NCI-H2029 treated with DMSO at 0.1 percent for 48 hours (cell line): ENCODE measurements around the gene WWOX.

ENCODE experiments used
- DNase-seq: peaks from one replicate; lab custom pipeline; 2025; lab: John Stamatoyannopoulos, UW

The WWOX gene

GRCh38 chr16:78955206-78955605, 855.8 kb downstream of the WWOX start:
- no peak for DNase-seq

DNA sequence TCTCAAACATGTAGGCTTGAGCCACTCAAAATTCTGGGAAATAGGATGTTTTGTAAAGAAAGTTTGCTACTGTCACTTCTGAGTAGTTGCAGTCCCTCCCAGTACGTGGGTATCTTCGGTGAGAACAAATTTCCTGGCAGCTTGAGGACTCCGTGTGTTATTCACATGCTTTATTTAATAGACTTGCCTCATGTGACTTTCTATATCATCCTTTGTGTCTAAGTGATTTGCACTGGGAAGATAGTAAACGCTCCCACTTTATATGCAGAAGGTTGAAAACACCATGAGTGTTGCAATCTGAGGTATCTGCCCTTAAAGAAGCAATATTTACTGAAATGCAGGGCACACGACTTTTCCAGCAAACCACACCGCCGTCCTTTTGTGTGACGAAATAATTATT, 857.4 kb downstream of the WWOX start:
- no peak for DNase-seq

- no peak for DNase-seq
Measured at GRCh38 chr16:78957317-78958100, 858.1 kb downstream of the WWOX start.

- DNase-seq, result no peak
Measured at GRCh38 chr16:78961464-78961863, 862.0 kb downstream of the WWOX start.

DNA sequence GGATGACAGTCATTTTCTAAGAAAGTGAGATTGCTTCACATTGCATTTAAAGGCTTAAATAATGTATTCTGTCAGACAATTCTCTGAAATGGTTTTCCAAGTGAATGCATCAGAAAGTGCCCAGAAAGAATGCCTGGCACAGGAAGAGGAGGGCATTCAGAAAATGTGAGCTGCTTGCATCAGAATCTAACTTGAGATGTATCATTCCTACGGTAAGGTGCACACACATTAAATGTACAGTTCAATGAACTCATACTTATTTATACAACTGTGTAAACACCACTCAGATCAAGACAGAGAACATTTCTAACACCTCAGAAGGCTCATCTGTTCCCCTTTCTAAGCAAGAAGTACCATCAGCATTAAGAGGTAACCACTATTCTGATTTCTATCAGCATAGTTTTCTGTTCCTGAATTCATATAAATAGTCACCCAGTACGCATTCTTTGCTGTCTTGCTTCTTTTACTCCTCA, 863.0 kb downstream of the WWOX start:
- DNase-seq, result no peak

DNA sequence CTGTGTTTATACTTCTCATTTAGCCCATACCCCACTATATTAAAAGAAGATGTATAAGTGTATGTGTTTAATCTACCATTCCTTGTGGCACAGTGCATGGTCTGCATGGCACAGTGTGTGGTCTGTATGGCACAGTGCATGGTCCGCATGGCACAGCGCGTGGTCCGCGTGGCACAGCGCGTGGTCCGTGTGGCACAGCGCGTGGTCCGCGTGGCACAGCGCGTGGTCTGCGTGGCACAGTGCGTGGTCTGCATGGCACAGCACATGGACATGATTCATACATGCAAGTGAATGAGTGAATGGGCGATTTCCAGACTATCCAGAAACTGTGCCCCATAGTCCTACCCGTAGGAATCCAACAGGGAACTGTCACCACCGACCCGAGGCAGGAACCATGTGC, 868.5 kb downstream of the WWOX start:
- no peak for DNase-seq

DNA sequence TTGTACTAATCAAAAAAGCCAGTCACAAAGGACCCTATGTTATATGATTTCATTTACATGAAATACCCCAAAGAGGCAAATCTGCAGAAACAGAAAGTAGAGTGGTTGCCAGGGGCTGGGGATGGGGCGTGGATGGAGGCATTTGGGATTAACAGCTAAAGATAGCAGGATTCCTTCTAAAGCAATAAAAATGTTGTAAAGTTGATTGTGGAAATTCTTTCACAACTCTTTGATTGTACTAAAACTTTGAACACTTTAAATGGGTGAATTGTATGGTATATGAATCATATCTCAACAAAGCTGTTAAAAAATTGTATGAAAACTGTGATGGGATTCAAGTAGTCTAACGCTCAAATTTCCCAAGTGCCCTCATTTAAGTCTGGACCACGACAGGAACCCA, 870.3 kb downstream of the WWOX start:
- no peak for DNase-seq

DNA sequence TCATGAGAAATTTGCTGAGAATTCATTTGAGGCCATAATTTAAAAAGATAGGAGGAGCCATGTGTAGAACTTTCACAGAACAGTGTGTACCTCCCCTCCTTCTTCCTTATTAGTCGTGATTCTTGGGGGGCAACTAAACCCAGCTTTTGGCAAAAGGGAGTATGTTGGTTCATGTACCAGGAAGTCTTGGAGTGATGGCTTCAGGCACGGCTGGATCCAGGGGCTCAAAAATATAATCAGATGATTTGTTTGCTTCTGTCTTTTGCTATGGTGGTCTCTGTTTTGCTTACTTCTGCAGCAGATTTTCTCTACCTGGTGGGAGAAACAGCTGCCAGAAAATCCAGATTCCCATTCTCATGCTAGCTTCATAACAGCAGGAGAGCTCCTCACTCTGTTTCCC, 871.2 kb downstream of the WWOX start:
- no peak for DNase-seq

- no peak for DNase-seq
Measured at GRCh38 chr16:78972006-78972405, 872.6 kb downstream of the WWOX start.

- no peak for DNase-seq
Measured at GRCh38 chr16:78972986-78973385, 873.5 kb downstream of the WWOX start.

- no peak for DNase-seq
Measured at GRCh38 chr16:78976212-78976611, 876.8 kb downstream of the WWOX start.

DNA sequence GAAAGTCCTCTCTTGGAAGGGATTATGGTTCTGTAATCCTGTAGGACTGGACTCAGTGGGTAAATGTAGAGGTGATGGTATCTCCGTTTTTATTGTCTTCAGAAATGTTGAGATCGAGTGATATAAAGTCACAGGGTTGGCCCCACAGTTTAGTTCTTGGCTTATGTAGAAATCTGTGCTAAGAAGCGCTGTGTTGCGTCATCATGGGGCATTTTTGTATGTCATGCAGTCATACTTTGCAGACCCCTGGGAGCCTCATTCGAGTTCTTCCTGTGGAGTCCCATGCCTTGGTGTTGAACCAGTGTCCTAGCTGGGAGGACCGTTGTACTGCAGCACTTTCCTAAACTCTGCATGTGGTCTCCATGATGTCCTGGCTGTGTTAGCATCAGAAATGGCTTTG, 881.4 kb downstream of the WWOX start:
- DNase-seq, result no peak

- DNase-seq, result no peak
Measured at GRCh38 chr16:78982096-78982744, 882.8 kb downstream of the WWOX start.

DNA sequence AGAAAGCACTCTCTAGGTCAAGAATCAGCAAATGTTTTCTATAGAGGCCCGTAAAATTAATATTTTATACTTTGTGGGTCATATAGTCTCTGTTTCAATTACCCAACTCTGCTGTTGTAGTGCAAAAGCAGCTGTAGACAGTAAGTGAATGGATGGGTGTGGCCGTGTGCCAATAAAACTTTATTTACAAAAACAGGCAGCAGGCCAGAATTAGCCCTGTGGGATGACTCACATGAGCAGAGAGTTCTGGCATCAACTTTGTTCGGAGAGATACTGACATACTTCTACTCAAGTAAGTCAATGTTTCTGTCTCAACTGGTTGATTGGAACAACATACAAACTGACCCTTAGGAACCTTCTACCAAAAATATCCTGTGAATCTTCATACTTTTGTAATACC, 884.9 kb downstream of the WWOX start:
- DNase-seq, result no peak

DNA sequence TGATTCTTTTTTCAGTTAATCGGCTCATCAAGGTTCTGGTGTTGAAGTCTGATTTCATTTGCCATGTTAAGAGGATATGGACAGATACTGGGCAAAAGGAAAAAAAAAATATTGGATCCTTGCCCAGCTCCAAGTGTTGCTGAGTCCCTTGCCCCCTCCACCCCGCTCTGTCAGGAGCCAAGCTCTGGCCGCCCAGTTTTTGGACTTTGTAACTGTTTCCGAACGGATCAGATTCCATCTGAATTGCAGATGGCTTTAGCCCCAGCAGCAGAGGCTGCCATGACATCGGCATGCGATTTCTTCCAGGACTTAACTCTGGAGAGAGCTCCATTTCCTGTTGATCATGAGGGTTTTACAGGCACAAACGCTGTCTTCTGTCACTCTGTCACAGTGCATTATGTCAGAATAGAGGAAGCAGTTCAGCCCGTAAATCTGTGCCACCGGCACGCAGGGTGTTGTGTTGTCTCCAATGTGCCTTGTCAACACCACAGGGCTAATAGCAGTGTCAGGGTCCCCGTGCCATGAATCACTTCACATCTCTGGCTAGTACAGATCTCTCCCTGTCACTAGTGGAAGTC, 885.5 kb downstream of the WWOX start:
- DNase-seq, result no peak

- no peak for DNase-seq
Measured at GRCh38 chr16:78985716-78986605, 886.5 kb downstream of the WWOX start.

DNA sequence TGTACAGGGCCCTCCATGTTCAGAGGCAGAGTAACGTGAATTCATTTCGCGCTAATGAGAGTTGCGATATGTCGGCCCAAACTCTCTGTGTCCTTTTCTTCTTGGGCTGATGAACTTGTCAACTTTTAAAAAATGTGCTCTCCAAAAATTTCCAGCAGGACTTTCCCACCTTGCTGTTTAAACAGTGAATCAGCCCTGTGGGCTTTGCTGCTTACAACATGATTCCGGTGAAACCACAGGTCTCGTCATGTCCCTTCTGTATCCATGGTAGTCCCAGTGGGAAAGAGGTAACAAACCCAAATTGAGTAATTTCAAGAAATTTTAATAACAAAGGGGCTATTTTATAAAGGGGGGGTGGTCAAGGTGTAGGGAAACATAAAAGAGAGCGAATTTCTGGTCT, 888.2 kb downstream of the WWOX start:
- DNase-seq, result no peak

DNA sequence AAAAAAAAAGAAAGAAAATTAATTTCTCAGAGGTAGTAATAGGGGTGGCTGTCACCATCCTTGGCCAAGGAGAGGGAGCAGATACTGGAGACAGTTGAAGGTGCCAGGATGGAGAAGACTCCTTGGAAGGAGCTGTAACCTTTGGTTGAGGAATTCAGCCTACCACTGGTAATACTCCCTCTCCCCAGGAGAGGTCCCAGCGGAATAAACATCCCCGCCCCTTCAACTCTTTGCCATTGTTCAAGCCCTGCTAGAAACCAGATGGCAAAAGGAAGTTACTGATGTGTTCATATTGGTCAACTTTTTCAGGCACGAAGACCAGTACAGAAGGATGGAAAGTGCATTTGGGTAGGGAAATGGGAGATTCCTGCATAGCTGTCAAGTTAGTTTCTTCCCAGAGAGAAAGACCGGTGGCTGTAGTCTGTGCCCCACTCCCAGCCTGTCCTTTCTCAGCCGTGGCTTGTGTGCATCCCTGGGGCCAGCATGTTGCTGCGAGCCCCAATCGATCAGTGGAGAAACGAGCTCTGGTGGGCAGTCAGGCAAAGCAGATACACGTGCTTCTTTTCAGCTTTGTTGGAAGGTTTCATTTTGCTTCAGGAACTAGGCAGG, 889.0 kb downstream of the WWOX start:
- DNase-seq, result no peak

GRCh38 chr16:78990309-78990701, 890.9 kb downstream of the WWOX start:
- no peak for DNase-seq

DNA sequence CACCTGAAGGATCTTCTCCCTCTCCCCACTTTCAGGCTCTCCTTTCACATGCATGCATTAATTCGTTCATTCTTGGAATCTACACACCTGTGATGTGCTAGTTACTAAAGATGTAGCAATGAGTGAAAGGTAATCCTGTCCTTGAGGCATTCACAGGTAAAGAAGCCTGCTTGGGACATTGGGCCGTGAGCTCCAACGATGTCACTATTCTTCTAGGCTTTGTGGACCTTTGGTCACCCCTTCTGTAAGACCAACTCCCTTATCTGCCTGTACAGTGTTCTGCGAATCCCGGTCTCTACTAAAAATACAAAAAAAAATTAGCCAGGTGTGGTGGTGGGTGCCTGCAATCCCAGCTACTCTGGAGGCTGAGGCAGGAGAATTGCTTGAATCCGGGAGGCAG, 892.5 kb downstream of the WWOX start:
- DNase-seq, result no peak

GRCh38 chr16:78993346-78993745, 893.9 kb downstream of the WWOX start:
- DNase-seq, result no peak
